Choroid plexus epithelial cell (primary cell): ENCODE measurements around the gene CACNA2D3.

Experiments
- DNase-seq: peaks from one replicate; pipeline ENCODE4 v3.0.0-alpha.2; 2010; ENCODE audit warnings: low read depth
- H3K4me3 ChIP-seq: 2 replicates; pipeline ENCODE4 v1.5.1; 2011; ENCODE audit warnings: low read depth, mild to moderate bottlenecking, control low read depth, low read length, moderate library complexity
- TF ChIP-seq, protein P1 (sequence below): conservative IDR thresholded peaks from 2 replicates; pipeline ENCODE4 v1.5.1; 2011; ENCODE audit warnings: low read depth, mild to moderate bottlenecking, control low read depth, inconsistent platforms, low read length, moderate library complexity

Gene CACNA2D3

DNA sequence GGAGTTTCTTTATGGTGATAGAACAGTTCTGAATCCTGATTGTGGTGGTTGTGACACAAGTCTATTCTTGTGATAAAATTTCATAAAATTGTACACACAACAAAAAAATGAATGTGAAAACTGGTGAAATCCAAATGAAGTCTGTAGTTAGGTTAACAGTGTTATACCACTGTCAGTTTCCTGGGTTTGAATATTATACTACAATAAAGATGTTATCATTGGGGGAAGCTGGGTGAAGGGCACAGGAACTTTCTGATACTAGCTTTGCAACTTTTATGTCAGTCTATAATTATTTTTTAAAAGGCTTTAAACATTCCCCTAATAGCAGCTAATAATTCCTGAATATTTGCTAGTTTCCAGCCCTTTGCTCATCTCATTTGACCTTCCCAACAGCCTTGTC lies 485.7 kb downstream of the CACNA2D3 start:
- no peak overlapping the region for H3K4me3 ChIP-seq
- DNase-seq = no peak
- TF ChIP-seq, protein P1, sequence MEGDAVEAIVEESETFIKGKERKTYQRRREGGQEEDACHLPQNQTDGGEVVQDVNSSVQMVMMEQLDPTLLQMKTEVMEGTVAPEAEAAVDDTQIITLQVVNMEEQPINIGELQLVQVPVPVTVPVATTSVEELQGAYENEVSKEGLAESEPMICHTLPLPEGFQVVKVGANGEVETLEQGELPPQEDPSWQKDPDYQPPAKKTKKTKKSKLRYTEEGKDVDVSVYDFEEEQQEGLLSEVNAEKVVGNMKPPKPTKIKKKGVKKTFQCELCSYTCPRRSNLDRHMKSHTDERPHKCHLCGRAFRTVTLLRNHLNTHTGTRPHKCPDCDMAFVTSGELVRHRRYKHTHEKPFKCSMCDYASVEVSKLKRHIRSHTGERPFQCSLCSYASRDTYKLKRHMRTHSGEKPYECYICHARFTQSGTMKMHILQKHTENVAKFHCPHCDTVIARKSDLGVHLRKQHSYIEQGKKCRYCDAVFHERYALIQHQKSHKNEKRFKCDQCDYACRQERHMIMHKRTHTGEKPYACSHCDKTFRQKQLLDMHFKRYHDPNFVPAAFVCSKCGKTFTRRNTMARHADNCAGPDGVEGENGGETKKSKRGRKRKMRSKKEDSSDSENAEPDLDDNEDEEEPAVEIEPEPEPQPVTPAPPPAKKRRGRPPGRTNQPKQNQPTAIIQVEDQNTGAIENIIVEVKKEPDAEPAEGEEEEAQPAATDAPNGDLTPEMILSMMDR = no peak

DNA sequence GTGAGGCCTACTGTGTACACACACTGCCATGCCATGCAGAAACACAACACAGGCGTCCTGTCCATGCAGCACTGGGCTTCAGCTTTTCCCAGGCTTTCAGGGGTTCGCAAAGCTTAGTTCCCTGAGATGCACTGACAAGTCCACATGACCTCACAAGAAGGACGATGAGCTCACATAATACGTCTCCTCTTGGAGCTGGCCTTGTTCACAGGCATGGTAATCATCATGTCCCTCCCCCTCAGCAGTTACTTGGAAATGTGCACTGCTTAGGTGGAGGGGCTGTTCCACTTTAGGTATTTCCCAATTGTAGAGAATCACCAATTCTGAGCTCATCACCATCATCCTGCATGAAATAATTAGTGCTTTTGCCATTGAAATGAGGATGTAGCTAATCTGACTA lies 496.7 kb downstream of the CACNA2D3 start:
- TF ChIP-seq, protein P1 = no peak
- DNase-seq = no peak
- no peak overlapping the region for H3K4me3 ChIP-seq

DNA sequence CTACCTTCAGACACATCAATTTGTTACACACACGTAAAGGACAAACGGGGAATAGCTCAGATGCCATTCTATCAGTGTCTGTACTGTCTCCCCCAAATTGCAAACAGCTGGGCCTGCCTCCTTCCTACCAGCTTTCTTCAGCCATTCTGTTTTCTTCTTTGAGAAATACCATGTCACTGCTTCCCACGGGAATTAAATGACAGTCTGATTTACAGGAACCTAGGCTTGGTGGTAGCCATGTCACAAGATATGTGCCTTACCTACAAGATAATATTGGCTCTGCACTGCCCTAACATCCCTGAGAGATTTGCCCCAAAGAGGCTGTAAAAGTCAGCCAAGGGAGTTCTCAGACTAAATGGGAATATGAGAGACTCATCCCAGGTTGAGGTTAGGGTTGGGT lies 497.2 kb downstream of the CACNA2D3 start:
- H3K4me3 ChIP-seq = no peak overlapping the region
- no peak for DNase-seq
- TF ChIP-seq, protein P1 = no peak

DNA sequence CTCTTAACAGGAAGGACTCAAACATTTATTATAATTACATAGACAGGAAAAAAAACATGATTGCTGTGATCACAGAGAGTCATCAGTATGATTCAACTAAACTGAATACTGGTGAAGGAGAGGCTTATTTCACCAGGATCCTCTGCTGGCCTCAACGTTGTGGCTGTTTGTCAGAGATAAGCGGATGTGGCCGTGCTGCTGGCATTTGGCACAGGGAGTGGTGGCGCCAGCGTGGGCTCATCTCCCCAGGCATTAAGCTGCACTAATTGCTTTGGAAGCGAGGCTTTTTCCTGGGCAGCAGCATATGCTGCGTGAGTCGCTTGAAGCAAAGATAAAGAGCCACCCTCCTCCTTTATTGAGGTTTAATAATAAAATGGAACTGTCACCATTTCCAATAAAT lies 498.8 kb downstream of the CACNA2D3 start:
- no peak overlapping the region for H3K4me3 ChIP-seq
- DNase-seq = no peak
- TF ChIP-seq, protein P1 = no peak

- no peak for DNase-seq
- TF ChIP-seq, protein P1 = no peak
- no peak overlapping the region for H3K4me3 ChIP-seq
These were observed 500.3 kb downstream of the CACNA2D3 start for GRCh38 chr3:54622678-54623077.

GRCh38 chr3:54625805-54626787 lies 503.7 kb downstream of the CACNA2D3 start:
- H3K4me3 ChIP-seq = no peak overlapping the region
- TF ChIP-seq, protein P1 = no peak
- DNase-seq = no peak
